ENCODE data around the gene CHAC1. TPM values are rescaled to one million over a fixed set of nuclear protein-coding genes. Genes with fewer than 3 reads are reported as not detected.

Gene CHAC1
- polyA plus RNA-seq, 3 donors, result 0.15 TPM; not detected in 2

GRCh38 chr15:40915679-40916078 lies 37.6 kb upstream of the CHAC1 start:
- H3K4me3 Mint-ChIP-seq, result no peak overlapping the region
- H3K36me3 ChIP-seq (replicated peaks in 1 of 2; ENCODE audit: control insufficient read depth in 1 of 2, insufficient read depth in 2 of 2, low read length in 2 of 2), result no peaks in the 10 kb centered on the region
- H3K9me3 Mint-ChIP-seq, result peaks cover 0 to 2% (median 0%) of the 10 kb centered on the region in 7 donors
- no peaks in the 10 kb centered on the region for H3K36me3 Mint-ChIP-seq
- peaks cover 3 to 7% (median 3%) of the 10 kb centered on the region in 3 donors for H3K27me3 Mint-ChIP-seq (ENCODE audit: low read depth in 3 of 3)
- no peak overlapping the region for H3K27ac ChIP-seq (ENCODE audit: low read depth in 1 of 2, low read length in 2 of 2)
- no peak for DNase-seq
- intact Hi-C loops (cut with micrococcal nuclease), result no loop called here
- peaks cover 8% of the 10 kb centered on the region for H3K4me1 Mint-ChIP-seq
- H4K20me1 ChIP-seq (ENCODE audit: insufficient read depth, low read length), result no peaks in the 10 kb centered on the region
- peaks cover 4 to 7% of the 10 kb centered on the region in 2 donors for H3K4me1 ChIP-seq (ENCODE audit: control insufficient read depth in 1 of 2, insufficient read depth in 2 of 2, low read length in 2 of 2)
- H3K27me3 ChIP-seq (ENCODE audit: control insufficient read depth in 2 of 2, insufficient read depth in 2 of 2, low read length in 2 of 2), result no peaks in the 10 kb centered on the region
- no peaks in the 10 kb centered on the region for H3K9me3 ChIP-seq (replicated peaks in 1 of 2; ENCODE audit: control insufficient read depth in 1 of 2, insufficient read depth in 1 of 2, low read length in 2 of 2)
- no peak overlapping the region for H3K4me3 ChIP-seq (replicated peaks in 1 of 3; ENCODE audit: low read depth in 2 of 3, low read length in 3 of 3)
- WGBS (ENCODE audit: insufficient coverage), result 66% methylated on average over 5 of the region's 6 CpGs
- no peak for TF ChIP-seq CTCF (IDR thresholded peaks at IDR 0.05)
- peak overlapping the region in 1 of 7 donors; percentile 10 for H3K27ac Mint-ChIP-seq
- no peak overlapping the region for H3K4me2 ChIP-seq (replicated peaks; ENCODE audit: extremely low read depth, low read length, poor library complexity, severe bottlenecking)
- no peak overlapping the region for H3K9ac ChIP-seq (ENCODE audit: insufficient read depth, low read length, poor library complexity, severe bottlenecking)
- no peak overlapping the region for H2AFZ ChIP-seq (ENCODE audit: insufficient read depth, low read depth, low read length, poor library complexity, severe bottlenecking)
- H3K79me2 ChIP-seq (ENCODE audit: insufficient read depth, low read length), result no peaks in the 10 kb centered on the region

GRCh38 chr15:40917585-40917984 lies 35.7 kb upstream of the CHAC1 start:
- H3K27me3 Mint-ChIP-seq (ENCODE audit: low read depth in 3 of 3), result peaks cover 3 to 13% (median 8%) of the 10 kb centered on the region in 3 donors
- peaks cover 0 to 2% (median 0%) of the 10 kb centered on the region in 7 donors for H3K9me3 Mint-ChIP-seq
- Histone ChIP-seq H3K4me1 (ENCODE audit: control insufficient read depth in 1 of 2, insufficient read depth in 2 of 2, low read length in 2 of 2) (no peaks in the 10 kb centered on the region), H2AFZ (ENCODE audit: insufficient read depth, low read depth, low read length, poor library complexity, severe bottlenecking) (no peak overlapping the region), H3K4me3 (replicated peaks in 1 of 3; ENCODE audit: low read depth in 2 of 3, low read length in 3 of 3) (no peak overlapping the region), H3K27ac (ENCODE audit: low read depth in 1 of 2, low read length in 2 of 2) (no peak overlapping the region), H3K4me2 (replicated peaks; ENCODE audit: extremely low read depth, low read length, poor library complexity, severe bottlenecking) (no peak overlapping the region), H3K36me3 (replicated peaks in 1 of 2; ENCODE audit: control insufficient read depth in 1 of 2, insufficient read depth in 2 of 2, low read length in 2 of 2) (no peaks in the 10 kb centered on the region), H3K9ac (ENCODE audit: insufficient read depth, low read length, poor library complexity, severe bottlenecking) (no peak overlapping the region), H3K9me3 (replicated peaks in 1 of 2; ENCODE audit: control insufficient read depth in 1 of 2, insufficient read depth in 1 of 2, low read length in 2 of 2) (no peaks in the 10 kb centered on the region), H3K27me3 (ENCODE audit: control insufficient read depth in 2 of 2, insufficient read depth in 2 of 2, low read length in 2 of 2) (peaks cover 0 to 2% of the 10 kb centered on the region in 2 donors), H3K79me2 (ENCODE audit: insufficient read depth, low read length) (no peaks in the 10 kb centered on the region), H4K20me1 (ENCODE audit: insufficient read depth, low read length) (no peaks in the 10 kb centered on the region)
- intact Hi-C loops (cut with micrococcal nuclease), result no loop called here
- WGBS (ENCODE audit: insufficient coverage), result 78% methylated on average over 10 of the region's 11 CpGs
- no peak overlapping the region for H3K4me3 Mint-ChIP-seq
- DNase-seq, result no peak
- no peak overlapping the region for H3K27ac Mint-ChIP-seq
- no peaks in the 10 kb centered on the region for H3K4me1 Mint-ChIP-seq
- no peak for TF ChIP-seq CTCF (IDR thresholded peaks at IDR 0.05)
- H3K36me3 Mint-ChIP-seq, result no peaks in the 10 kb centered on the region
